ENCODE measurements around the gene SYPL2.

The SYPL2 gene

GRCh38 chr1:109517337-109517736 is 51.0 kb downstream of the SYPL2 start:
- no peak for DNase-seq (ENCODE audit: low spot score)

- DNase-seq (ENCODE audit: low spot score) = no peak
Measured at GRCh38 chr1:109521002-109521951, 54.9 kb downstream of the SYPL2 start.

GRCh38 chr1:109522026-109522425 is 55.7 kb downstream of the SYPL2 start:
- DNase-seq (ENCODE audit: low spot score) = no peak

- DNase-seq (ENCODE audit: low spot score) = no peak
Measured at GRCh38 chr1:109523706-109524105, 57.4 kb downstream of the SYPL2 start.

GRCh38 chr1:109527098-109527811 is 60.9 kb downstream of the SYPL2 start:
- DNase-seq (ENCODE audit: low spot score) = no peak

GRCh38 chr1:109527846-109528695 is 61.7 kb downstream of the SYPL2 start:
- DNase-seq (ENCODE audit: low spot score) = no peak

GRCh38 chr1:109528712-109529111 is 62.4 kb downstream of the SYPL2 start:
- DNase-seq (ENCODE audit: low spot score) = no peak

GRCh38 chr1:109529881-109530456 is 63.6 kb downstream of the SYPL2 start:
- DNase-seq (ENCODE audit: low spot score) = no peak

- no peak for DNase-seq (ENCODE audit: low spot score)
Measured at GRCh38 chr1:109530457-109531087, 64.2 kb downstream of the SYPL2 start.

GRCh38 chr1:109531380-109531779 is 65.0 kb downstream of the SYPL2 start:
- no peak for DNase-seq (ENCODE audit: low spot score)

Measured in ecto neural progenitor cell (in vitro differentiated cells).